K562 (cell line): ENCODE data around the gene ABCF2. TPM values are rescaled to one million over a fixed set of nuclear protein-coding genes. Genes with fewer than 3 reads are reported as not detected.

Experiments
- HCFC1 ChIP-seq: IDR thresholded peaks from 2 replicates; pipeline ENCODE4 v1.6.1; 2012; ENCODE audit warnings: low read depth, low read length, improper control_type of control experiment
- HNRNPK ChIP-seq: fragments of 200-400 bp; formaldehyde crosslinking; IDR thresholded peaks from one replicate; pipeline ENCODE4 v1.6.1; 2018; ENCODE audit warnings: mild to moderate bottlenecking, low read depth, low read length; ENCODE audit not compliant: poor library complexity, severe bottlenecking
- TBL1XR1 ChIP-seq, 2 experiments: IDR thresholded peaks; 2 replicates each; pipeline ENCODE4 v1.6.1; 2012; ENCODE audit warnings: improper control_type of control experiment in 2 of 2, low read length in 2 of 2, mild to moderate bottlenecking in 1 of 2
- polyA plus RNA-seq, 8 experiments: library from polyadenylated mRNA; depleted of rRNA in 4 of 8; stranded (reverse) in 5 of 8; unstranded in 3 of 8; fragments of >200 nt; fragmentation: Nextera tagmentation in 2 of 8; fragmentation: Illumina TruSeq in 1 of 8; extraction: Ambion mirVana in 2 of 8; extraction: Trizol in 1 of 8; gene quantifications; 2 replicates each; pipeline versions ENCODE4 v1.2.1 to v1.2.3, GENCODE V29; 2011 to 2014; ENCODE audit warnings: inconsistent platforms in 1 of 8, missing spikeins in 1 of 8
- total RNA-seq, 7 experiments: library from RNA; depleted of rRNA in 6 of 7; stranded (reverse); fragments of >200 nt in 6 of 7; fragmentation: Illumina TruSeq in 2 of 7; extraction: Trizol in 2 of 7; gene quantifications; 2 replicates each; pipeline versions ENCODE4 v1.2.1 to v1.2.3, GENCODE V29; 2011 to 2021; ENCODE audit warnings: low replicate concordance in 1 of 7
- TF ChIP-seq, protein P1 (sequence below), 2 experiments: IDR thresholded peaks in 1 of 2; conservative IDR thresholded peaks in 1 of 2; 2 replicates each; pipeline ENCODE4 v1.6.1; 2016; ENCODE audit warnings: low read depth in 2 of 2, mild to moderate bottlenecking in 1 of 2, missing compliant biosample characterization in 1 of 2, missing genetic modification characterization in 1 of 2, moderate library complexity in 1 of 2
- TF ChIP-seq, protein P2 (sequence below), 2 experiments: fragments of 450-650 bp; formaldehyde crosslinking in 1 of 2; IDR thresholded peaks; 2 replicates each; pipeline versions ENCODE4 v1.4.0 to v1.6.1; 2014 to 2020; ENCODE audit warnings: mild to moderate bottlenecking in 2 of 2, borderline replicate concordance in 1 of 2, low read depth in 1 of 2
- TF ChIP-seq, protein P3 (sequence below): fragments of 200-800 bp; sonication (Bioruptor generic); IDR thresholded peaks from 2 replicates; pipeline ENCODE4 v1.6.1; 2017; ENCODE audit warnings: missing genetic modification characterization, missing compliant biosample characterization
- TF ChIP-seq, protein P4 (sequence below): fragments of 450-650 bp; conservative IDR thresholded peaks from 2 replicates; pipeline ENCODE4 v1.6.1; 2016; ENCODE audit warnings: missing genetic modification characterization, low read depth, mild to moderate bottlenecking, control low read depth, missing compliant biosample characterization
- TF ChIP-seq, protein P5 (sequence below): sonication (generic); formaldehyde crosslinking; IDR thresholded peaks from 2 replicates; pipeline ENCODE4 v1.8.0; 2022; ENCODE audit warnings: mild to moderate bottlenecking, missing genetic modification reagents

ABCF2 gene
- total and polyA plus RNA-seq, 9 of the 15 experiments (the other 6 are each of a cell fraction or from before 2014, with no cell fraction given), result 62.1 to 224 (median 113) TPM

DNA sequence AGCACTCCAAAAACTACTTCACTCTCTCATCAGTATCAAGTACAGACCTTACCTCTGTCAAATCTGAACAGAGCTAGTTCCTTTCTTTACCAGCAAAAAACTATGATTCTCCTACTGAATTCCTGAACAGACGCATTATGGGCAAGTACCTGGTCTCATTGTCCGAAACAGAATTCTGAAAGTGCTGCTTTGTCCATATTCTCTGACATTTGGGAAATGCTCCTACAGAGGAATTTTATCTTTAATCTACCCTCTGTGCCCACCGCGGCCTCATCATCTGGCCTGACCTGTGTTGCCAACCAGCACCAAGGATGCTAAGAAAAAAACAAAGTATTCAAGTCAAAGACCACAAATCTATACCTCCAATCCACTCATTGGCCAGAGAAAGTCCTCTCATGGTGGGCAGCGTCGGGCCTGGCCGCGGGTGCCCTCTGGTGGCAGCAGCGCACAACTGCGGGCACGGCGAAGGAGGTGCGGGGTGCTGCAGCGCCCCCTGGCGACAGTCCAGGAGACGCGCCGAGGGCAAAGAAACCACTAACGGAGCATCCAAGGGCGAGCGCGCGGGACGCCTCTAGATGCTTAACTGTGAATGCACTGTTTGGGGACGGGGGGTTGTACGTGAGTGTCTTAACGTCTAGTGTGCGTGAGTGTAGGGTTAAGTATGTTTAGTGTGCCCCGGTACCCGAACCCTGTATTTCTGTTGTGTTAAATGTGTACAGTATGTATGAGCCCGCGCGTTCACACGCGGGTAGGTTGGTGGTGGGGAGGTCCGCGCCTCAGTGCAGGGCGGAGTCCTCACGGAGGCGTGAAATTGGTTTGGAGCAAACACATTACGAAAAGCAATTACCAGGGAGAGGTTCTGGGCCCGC lies 54.5 kb downstream of the ABCF2 start (continued):
- TF ChIP-seq, protein P1, sequence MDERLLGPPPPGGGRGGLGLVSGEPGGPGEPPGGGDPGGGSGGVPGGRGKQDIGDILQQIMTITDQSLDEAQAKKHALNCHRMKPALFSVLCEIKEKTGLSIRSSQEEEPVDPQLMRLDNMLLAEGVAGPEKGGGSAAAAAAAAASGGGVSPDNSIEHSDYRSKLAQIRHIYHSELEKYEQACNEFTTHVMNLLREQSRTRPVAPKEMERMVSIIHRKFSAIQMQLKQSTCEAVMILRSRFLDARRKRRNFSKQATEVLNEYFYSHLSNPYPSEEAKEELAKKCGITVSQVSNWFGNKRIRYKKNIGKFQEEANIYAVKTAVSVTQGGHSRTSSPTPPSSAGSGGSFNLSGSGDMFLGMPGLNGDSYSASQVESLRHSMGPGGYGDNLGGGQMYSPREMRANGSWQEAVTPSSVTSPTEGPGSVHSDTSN (CRISPR knock-in tag; IDR thresholded peaks at IDR 0.05; ENCODE audit: low read depth), result no peak
- TF ChIP-seq, protein P1 (tag; conservative IDR thresholded peaks at IDR 0.05; ENCODE audit: low read depth), result no peak
- TF ChIP-seq, protein P2, sequence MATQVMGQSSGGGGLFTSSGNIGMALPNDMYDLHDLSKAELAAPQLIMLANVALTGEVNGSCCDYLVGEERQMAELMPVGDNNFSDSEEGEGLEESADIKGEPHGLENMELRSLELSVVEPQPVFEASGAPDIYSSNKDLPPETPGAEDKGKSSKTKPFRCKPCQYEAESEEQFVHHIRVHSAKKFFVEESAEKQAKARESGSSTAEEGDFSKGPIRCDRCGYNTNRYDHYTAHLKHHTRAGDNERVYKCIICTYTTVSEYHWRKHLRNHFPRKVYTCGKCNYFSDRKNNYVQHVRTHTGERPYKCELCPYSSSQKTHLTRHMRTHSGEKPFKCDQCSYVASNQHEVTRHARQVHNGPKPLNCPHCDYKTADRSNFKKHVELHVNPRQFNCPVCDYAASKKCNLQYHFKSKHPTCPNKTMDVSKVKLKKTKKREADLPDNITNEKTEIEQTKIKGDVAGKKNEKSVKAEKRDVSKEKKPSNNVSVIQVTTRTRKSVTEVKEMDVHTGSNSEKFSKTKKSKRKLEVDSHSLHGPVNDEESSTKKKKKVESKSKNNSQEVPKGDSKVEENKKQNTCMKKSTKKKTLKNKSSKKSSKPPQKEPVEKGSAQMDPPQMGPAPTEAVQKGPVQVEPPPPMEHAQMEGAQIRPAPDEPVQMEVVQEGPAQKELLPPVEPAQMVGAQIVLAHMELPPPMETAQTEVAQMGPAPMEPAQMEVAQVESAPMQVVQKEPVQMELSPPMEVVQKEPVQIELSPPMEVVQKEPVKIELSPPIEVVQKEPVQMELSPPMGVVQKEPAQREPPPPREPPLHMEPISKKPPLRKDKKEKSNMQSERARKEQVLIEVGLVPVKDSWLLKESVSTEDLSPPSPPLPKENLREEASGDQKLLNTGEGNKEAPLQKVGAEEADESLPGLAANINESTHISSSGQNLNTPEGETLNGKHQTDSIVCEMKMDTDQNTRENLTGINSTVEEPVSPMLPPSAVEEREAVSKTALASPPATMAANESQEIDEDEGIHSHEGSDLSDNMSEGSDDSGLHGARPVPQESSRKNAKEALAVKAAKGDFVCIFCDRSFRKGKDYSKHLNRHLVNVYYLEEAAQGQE (IDR thresholded peaks at IDR 0.05; ENCODE audit: borderline replicate concordance), result peak; percentile 97
- TF ChIP-seq, protein P2 (CRISPR knock-in tag; IDR thresholded peaks at IDR 0.05; ENCODE audit: low read depth), result 0 out of 2 replicates have a peak, but pooled peaks have one; percentile 38
- TF ChIP-seq HCFC1, result peak; percentile 64
- peak; percentile 62 to 87; a peak in 2 of 4 replicates for TF ChIP-seq TBL1XR1 (IDR thresholded peaks at IDR 0.05; ENCODE audit: low read length in 2 of 2)
- TF ChIP-seq, protein P3, sequence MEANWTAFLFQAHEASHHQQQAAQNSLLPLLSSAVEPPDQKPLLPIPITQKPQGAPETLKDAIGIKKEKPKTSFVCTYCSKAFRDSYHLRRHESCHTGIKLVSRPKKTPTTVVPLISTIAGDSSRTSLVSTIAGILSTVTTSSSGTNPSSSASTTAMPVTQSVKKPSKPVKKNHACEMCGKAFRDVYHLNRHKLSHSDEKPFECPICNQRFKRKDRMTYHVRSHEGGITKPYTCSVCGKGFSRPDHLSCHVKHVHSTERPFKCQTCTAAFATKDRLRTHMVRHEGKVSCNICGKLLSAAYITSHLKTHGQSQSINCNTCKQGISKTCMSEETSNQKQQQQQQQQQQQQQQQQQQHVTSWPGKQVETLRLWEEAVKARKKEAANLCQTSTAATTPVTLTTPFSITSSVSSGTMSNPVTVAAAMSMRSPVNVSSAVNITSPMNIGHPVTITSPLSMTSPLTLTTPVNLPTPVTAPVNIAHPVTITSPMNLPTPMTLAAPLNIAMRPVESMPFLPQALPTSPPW (CRISPR knock-in tag), result 0 out of 2 replicates have a peak, but pooled peaks have one; percentile 30
- TF ChIP-seq, protein P4, sequence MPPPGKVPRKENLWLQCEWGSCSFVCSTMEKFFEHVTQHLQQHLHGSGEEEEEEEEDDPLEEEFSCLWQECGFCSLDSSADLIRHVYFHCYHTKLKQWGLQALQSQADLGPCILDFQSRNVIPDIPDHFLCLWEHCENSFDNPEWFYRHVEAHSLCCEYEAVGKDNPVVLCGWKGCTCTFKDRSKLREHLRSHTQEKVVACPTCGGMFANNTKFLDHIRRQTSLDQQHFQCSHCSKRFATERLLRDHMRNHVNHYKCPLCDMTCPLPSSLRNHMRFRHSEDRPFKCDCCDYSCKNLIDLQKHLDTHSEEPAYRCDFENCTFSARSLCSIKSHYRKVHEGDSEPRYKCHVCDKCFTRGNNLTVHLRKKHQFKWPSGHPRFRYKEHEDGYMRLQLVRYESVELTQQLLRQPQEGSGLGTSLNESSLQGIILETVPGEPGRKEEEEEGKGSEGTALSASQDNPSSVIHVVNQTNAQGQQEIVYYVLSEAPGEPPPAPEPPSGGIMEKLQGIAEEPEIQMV (tag), result no peak
- TF ChIP-seq, protein P5, sequence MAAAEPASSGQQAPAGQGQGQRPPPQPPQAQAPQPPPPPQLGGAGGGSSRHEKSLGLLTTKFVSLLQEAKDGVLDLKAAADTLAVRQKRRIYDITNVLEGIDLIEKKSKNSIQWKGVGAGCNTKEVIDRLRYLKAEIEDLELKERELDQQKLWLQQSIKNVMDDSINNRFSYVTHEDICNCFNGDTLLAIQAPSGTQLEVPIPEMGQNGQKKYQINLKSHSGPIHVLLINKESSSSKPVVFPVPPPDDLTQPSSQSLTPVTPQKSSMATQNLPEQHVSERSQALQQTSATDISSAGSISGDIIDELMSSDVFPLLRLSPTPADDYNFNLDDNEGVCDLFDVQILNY (CRISPR knock-in tag), result peak; percentile 67; the same call in 1 of the 2 replicates
- TF ChIP-seq HNRNPK, result no peak
